Neutrophil (primary cell): ENCODE measurements around the gene PARD6B.

Source experiments
- H3K27ac ChIP-seq: fragments of 200-600 bp; sonication (generic); 2 replicates; pipeline ENCODE4 v1.5.1; 2016; ENCODE audit warnings: mild to moderate bottlenecking, moderate library complexity
- H3K27me3 ChIP-seq: fragments of 200-600 bp; sonication (generic); 2 replicates; pipeline ENCODE4 v1.6.0; 2016; ENCODE audit warnings: mild to moderate bottlenecking
- H3K36me3 ChIP-seq: fragments of 200-600 bp; sonication (generic); 2 replicates; pipeline ENCODE4 v1.5.1; 2017
- H3K4me1 ChIP-seq, 2 experiments: fragments of 200-600 bp in 1 of 2; sonication (generic) in 1 of 2; 1 replicate in 1 of 2; 2 replicates in 1 of 2; pipeline versions ENCODE4 v1.5.1 to v1.6.1; 2013 to 2016; ENCODE audit warnings: low read depth in 1 of 2, low read length in 1 of 2, mild to moderate bottlenecking in 1 of 2, moderate library complexity in 1 of 2; ENCODE audit not compliant: control insufficient read depth in 1 of 2, insufficient read depth in 1 of 2
- H3K4me3 ChIP-seq, 2 experiments: fragments of 200-600 bp in 1 of 2; sonication (generic) in 1 of 2; 1 replicate in 1 of 2; 2 replicates in 1 of 2; pipeline ENCODE4 v1.5.1; 2013 to 2016; ENCODE audit warnings: low read depth in 1 of 2, low read length in 1 of 2, mild to moderate bottlenecking in 1 of 2, moderate library complexity in 1 of 2
- H3K9me3 ChIP-seq: fragments of 200-600 bp; sonication (generic); 2 replicates; pipeline ENCODE4 v1.5.1; 2016
- CTCF ChIP-seq: fragments of 200-600 bp; sonication (generic); IDR thresholded peaks from 2 replicates; pipeline ENCODE4 v1.5.1; 2016; ENCODE audit warnings: antibody characterized with exemption

Gene PARD6B

GRCh38 chr20:50724112-50724725 lies 7.2 kb upstream of the PARD6B start:
- H3K4me3 ChIP-seq = no peak overlapping the region
- no peak overlapping the region for H3K27ac ChIP-seq
- H3K4me1 ChIP-seq = peaks cover 33 to 40% of the 10 kb centered on the region in 2 experiments
- H3K36me3 ChIP-seq = no peaks in the 10 kb centered on the region
- no peaks in the 10 kb centered on the region for H3K27me3 ChIP-seq
- H3K9me3 ChIP-seq = no peaks in the 10 kb centered on the region
- no peak for TF ChIP-seq CTCF

DNA sequence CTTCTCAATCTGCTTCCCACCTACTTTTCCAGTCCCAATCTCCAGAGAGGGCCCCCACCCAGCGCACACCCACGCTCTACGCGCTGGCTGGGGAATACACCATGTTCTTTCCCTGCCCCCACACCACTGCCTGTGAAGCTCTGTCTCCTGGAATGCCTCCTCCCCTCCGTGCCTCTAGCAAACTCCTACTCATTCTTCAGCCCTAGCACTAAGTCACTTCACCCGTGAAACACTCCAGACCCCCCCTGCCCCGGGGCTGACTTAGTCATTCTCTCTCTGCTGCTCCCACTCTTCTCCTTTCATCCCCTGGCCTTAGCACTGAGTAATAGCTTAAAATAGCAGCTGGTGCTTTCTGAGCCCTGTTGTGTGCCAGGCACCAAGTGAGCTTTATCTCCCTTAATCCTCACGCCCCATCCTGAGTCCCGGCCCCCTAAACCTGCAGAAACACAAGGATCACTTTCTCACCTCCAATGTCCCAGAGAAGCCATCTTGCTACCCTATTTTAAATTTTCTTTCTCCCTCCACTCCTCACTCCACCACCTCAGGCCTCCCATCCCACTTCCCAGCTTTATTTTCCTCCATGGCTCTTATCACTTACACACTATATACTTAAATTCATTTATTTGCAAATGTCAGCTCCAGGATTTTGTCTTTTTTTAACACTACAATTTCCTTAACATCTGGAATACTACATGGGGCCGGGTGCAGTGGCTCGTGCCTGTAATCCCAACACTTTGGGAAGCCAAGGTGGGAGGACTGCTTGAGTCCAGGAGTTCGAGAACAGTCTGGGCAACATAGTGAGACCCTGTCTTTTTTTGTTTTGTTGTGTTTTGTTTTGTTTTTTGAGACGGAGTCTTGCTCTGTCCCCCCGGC lies 6.3 kb upstream of the PARD6B start:
- Histone ChIP-seq H3K4me1 (peaks cover 37 to 47% of the 10 kb centered on the region in 2 experiments), H3K27me3 (no peaks in the 10 kb centered on the region), H3K9me3 (no peaks in the 10 kb centered on the region), H3K36me3 (no peaks in the 10 kb centered on the region), H3K4me3 (no peak overlapping the region), H3K27ac (no peak overlapping the region)
- no peak for TF ChIP-seq CTCF

DNA sequence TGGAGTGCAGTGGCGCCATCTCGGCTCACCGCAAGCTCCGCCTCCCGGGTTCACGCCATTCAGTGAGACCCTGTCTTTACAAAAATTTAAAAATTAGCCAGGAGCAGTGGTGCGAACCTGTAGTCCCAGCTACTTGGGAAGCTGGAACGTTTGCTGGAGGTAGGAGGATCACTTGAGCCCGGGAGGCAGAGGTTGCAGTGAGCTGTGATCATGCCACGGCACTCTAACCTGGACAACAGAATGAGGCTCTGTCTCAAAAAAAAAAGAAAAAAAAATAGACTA lies 5.7 kb upstream of the PARD6B start:
- peaks cover 43 to 52% of the 10 kb centered on the region in 2 experiments for H3K4me1 ChIP-seq
- H3K27me3 ChIP-seq = no peaks in the 10 kb centered on the region
- H3K4me3 ChIP-seq = no peak overlapping the region
- no peak overlapping the region for H3K27ac ChIP-seq
- TF ChIP-seq CTCF = no peak
- no peaks in the 10 kb centered on the region for H3K9me3 ChIP-seq
- H3K36me3 ChIP-seq = no peaks in the 10 kb centered on the region

DNA sequence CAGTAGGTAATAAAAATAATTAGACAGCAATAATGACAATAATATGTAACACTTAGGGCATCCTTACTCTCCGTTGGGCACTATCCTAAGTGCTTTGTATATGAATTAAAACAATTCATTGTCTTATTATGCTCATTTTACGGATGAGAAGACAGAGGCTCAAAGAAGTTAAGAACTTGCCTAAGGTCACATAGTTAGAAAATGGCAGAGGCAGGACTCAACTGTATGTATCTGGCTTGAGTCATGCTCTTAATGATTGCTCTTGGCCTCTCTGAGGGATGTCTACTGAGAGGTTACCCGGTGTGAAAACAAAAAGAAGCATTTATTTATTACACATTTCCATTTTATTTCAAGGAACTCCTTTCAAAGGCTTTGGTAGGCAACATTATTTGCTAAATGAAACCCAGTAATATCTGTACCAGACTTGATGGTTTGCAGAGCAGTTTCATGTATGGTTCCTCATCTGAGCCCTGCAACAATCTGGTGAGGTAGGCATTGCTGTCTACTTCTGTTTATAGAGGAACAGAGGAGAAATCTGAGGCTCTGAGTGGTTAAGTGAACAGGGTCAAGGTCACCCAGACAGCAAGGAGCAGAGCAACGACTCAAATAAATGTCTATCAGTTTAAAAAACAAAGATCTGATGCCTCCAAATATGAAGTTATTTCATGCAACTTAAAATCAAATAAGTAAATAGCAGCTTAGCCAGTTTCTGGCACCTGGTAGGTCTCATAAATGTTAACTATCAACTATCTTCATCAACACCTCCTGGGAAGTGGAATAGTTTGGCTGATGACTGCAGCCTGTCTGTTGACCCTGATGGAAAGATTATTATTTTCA lies 4.2 kb upstream of the PARD6B start:
- no peak overlapping the region for H3K27ac ChIP-seq
- H3K27me3 ChIP-seq = no peaks in the 10 kb centered on the region
- no peaks in the 10 kb centered on the region for H3K9me3 ChIP-seq
- no peak overlapping the region for H3K4me3 ChIP-seq
- peaks cover 3% of the 10 kb centered on the region for H3K36me3 ChIP-seq
- no peak for TF ChIP-seq CTCF
- H3K4me1 ChIP-seq = peaks cover 42 to 52% of the 10 kb centered on the region in 2 experiments

- no peaks in the 10 kb centered on the region for H3K27me3 ChIP-seq
- no peak overlapping the region for H3K4me3 ChIP-seq
- no peaks in the 10 kb centered on the region for H3K9me3 ChIP-seq
- H3K4me1 ChIP-seq = peaks cover 41 to 52% of the 10 kb centered on the region in 2 experiments
- peaks cover 3% of the 10 kb centered on the region for H3K36me3 ChIP-seq
- H3K27ac ChIP-seq = no peak overlapping the region
- no peak for TF ChIP-seq CTCF
These were observed 3.4 kb upstream of the PARD6B start for GRCh38 chr20:50727792-50728485.
